ENCODE data around the gene R3HDM2.

DNA sequence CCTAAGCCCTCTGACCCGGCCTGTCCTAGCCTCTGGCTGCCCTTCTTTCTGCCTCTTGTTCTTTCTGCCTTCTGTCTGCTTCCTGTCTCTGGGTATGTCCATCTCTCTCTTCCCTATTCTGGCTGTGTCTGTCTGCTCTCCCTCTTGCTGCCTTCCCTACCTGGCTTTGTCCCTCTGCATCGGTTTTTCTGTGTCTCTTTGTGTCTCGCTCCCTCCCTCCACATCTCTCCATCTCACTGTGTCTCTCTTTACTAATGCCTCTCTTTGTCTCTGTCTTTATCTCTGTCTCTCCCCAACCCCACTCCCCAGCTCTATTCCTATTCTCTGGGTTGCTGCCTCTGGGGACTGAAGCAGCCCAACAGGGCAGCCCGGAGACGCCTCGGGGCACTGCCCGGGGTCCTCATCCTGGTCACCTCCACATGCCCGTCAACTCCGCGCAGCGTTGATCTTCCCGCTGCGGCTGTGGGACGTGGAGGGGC lies 191.2 kb downstream of the R3HDM2 start:
- TF ChIP-seq POLR2A (IDR thresholded peaks at IDR 0.05; ENCODE audit: low read depth) (no peak), EP300 (IDR thresholded peaks at IDR 0.05) (no peak), CTCF (IDR thresholded peaks at IDR 0.05) (no peak)

Data from esophagus muscularis mucosa (tissue), 4 donors.